ENCODE results near the gene NFYB. TPM values are rescaled to one million over a fixed set of nuclear protein-coding genes. Genes with fewer than 3 reads are reported as not detected.

Gene NFYB
- total and polyA plus RNA-seq, 9 of the 15 experiments (the other 6 are each of a cell fraction or from before 2014, with no cell fraction given), result 14.5 to 51.5 (median 32.3) TPM

- TF ChIP-seq ZNF609 (CRISPR knock-in tag; IDR thresholded peaks at IDR 0.05; ENCODE audit: borderline replicate concordance), result no peak
- no peak for TF ChIP-seq RFX7 (CRISPR knock-in tag; IDR thresholded peaks at IDR 0.05)
- TF ChIP-seq NR2C1 (IDR thresholded peaks at IDR 0.05), result no peak
- TF ChIP-seq NR2C1 (tag; IDR thresholded peaks at IDR 0.05), result no peak
- TF ChIP-seq NFRKB (IDR thresholded peaks at IDR 0.05; ENCODE audit: low read depth), result 0 out of 2 replicates have a peak, but pooled peaks have one; percentile 44
- no peak for TF ChIP-seq ZNF277 (CRISPR knock-in tag; IDR thresholded peaks at IDR 0.05; ENCODE audit: borderline replicate concordance)
- no peak for TF ChIP-seq ZNF134 (CRISPR knock-in tag; conservative IDR thresholded peaks at IDR 0.05)
- peak; percentile 51; the same call in 1 of the 2 replicates for TF ChIP-seq THAP12 (CRISPR knock-in tag; IDR thresholded peaks at IDR 0.05)
- TF ChIP-seq ZNF224 (CRISPR knock-in tag; IDR thresholded peaks at IDR 0.05), result no peak
- TF ChIP-seq RBM22 (IDR thresholded peaks at IDR 0.05; ENCODE audit: low read depth, low read length, poor library complexity, severe bottlenecking), result no peak
- TF ChIP-seq KLF6 (CRISPR knock-in tag; IDR thresholded peaks at IDR 0.05; ENCODE audit: borderline replicate concordance), result 0 out of 2 replicates have a peak, but pooled peaks have one; percentile 23
- no peak for TF ChIP-seq IRF2 (CRISPR knock-in tag; IDR thresholded peaks at IDR 0.05)
- no peak for TF ChIP-seq KLF10 (CRISPR knock-in tag; IDR thresholded peaks at IDR 0.05)
- no peak for TF ChIP-seq ASH1L (IDR thresholded peaks at IDR 0.05; ENCODE audit: borderline replicate concordance, low read depth, partially characterized antibody)
- TF ChIP-seq MYNN (IDR thresholded peaks at IDR 0.05), result no peak
- TF ChIP-seq MYNN (CRISPR knock-in tag; IDR thresholded peaks at IDR 0.05), result no peak
- TF ChIP-seq JUN (IDR thresholded peaks at IDR 0.05; ENCODE audit: borderline replicate concordance, low read depth, low read length), result no peak
- no peak for TF ChIP-seq JUN (CRISPR knock-in tag; IDR thresholded peaks at IDR 0.05; ENCODE audit: borderline replicate concordance)
- no peak for TF ChIP-seq NCOA4 (IDR thresholded peaks at IDR 0.05; ENCODE audit: partially characterized antibody)
- no peak for TF ChIP-seq NCOA6 (IDR thresholded peaks at IDR 0.05)
- no peak for TF ChIP-seq BRF1 (IDR thresholded peaks at IDR 0.05; ENCODE audit: borderline replicate concordance, extremely low read depth, insufficient read length)
Observed at GRCh38 chr12:104137902-104138796, at the start of gene NFYB (continued).

All from K562 (cell line).